Smooth muscle cell of the brain vasculature (primary cell): ENCODE results near the gene PLXDC2.
"Not testable (repeated sequence)": the region's sequence is repeated elsewhere in the genome, so short reads cannot be mapped to it uniquely, and the experiment has no call there.

Source experiments
- DNase-seq: peaks from one replicate; pipeline ENCODE4 v3.0.0-alpha.2; 2012; ENCODE audit warnings: low read depth, low spot score

The PLXDC2 gene

GRCh38 chr10:19974554-19974953 lies 158.3 kb downstream of the PLXDC2 start:
- no peak for DNase-seq

- DNase-seq: no peak
Measured at GRCh38 chr10:19977097-19977521, 160.9 kb downstream of the PLXDC2 start.

DNA sequence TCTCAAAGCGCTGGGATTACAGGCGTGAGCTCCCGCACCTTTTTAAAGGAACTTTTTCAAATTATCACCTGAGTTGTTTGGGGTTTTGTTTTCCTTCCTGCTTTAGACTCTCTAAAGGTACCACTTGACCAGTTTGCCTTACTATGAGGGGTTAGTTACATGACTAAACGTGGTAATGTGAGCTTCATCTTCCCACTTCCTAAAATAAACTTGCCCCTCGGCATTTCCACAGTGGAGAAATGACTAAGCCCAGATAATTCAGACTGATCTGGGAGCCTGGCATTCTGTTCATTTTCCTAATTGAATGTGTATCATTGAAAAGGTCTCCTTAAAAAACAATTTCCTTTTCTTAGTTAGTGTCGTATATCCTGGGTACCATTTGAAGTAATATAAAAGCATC lies 163.4 kb downstream of the PLXDC2 start:
- DNase-seq: no peak

- DNase-seq: no peak
Measured at GRCh38 chr10:19983880-19984565, 167.8 kb downstream of the PLXDC2 start.

GRCh38 chr10:19985745-19986144 lies 169.5 kb downstream of the PLXDC2 start:
- DNase-seq: no peak

DNA sequence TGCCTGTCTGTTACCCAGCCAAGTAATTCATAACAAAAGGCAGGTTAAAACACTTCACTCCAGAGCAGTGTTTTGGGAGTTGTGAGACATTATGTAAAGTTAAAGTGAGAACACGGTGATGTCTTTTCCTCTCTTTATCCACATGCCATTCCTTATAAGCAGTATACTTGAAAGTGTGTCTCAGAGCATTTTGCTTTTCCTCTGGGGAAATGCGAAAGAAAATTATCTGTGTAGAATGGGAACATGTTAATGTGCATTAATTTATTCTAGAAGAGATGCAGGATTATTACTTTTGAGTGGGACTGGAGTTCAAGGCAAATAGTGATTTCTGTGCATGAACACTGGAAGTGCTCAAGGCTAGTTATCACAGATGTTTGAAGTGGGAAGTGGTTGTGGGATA lies 170.4 kb downstream of the PLXDC2 start:
- no peak for DNase-seq

DNA sequence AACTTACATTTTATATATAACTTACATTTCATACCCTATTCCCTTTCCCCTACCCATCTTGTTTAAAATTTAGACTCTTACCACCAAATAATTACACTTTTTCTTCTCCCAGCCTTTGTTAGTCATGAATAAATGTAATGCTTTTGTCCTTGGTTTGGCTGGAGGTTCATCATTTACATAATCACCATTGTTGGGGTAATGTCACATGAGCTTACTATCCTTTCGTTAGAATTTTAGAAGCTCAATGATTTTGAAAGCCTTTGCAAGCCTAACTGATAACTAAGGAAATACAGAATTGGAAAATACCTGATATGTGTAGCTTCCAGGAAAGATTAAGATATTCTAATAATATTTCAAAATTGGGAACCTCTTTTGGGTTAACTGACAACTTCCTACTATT lies 171.7 kb downstream of the PLXDC2 start:
- DNase-seq: no peak

DNA sequence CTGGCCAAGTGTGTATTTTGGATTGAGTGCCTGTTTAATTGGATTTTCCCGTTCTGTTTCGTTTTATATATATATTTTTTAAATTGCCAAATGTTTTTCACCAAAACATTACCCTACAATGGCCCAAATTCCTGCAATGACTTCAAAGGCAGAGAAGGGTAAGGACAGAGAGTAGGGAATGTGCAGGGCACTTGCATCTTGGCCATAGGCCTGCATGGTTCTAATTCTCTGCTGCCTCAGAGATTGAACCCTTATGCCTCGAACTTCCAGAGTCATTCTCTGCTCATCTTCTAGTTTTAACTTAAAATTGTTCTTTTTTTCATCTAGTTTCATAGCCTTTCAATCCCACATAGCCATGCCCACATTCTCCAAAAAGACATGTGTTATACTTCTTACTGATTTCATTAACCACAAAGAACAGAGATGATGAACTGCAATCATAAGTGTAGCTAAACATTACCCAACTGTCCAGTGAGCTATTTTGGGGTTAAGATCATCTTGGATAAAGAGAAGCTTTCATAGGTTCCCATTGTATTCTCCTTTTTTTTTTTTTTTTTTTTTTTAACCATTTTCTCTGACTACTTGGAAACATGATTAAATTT lies 177.6 kb downstream of the PLXDC2 start:
- DNase-seq: no peak

GRCh38 chr10:19998482-19998881 lies 182.2 kb downstream of the PLXDC2 start:
- DNase-seq: no peak

- DNase-seq: no peak
Measured at GRCh38 chr10:19999431-19999830, 183.2 kb downstream of the PLXDC2 start.

DNA sequence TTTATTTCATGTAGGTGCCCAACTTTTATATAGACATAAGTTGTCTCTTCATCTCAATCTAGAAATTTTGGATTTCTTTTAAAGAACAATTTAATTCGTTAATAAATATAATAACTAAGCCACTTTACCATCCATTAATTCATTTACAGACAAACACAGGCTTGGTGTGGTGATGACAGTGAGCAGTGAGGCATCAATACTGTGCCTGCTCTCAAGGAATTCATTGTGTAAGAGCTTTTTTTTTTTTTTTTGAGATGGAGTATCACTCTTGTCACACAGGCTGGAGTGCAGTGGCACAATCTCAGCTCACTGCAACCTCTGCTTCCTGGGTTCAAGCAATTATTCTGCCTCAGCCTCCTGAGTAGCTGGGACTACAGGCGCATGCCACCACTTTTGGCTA lies 185.8 kb downstream of the PLXDC2 start:
- DNase-seq: not testable (repeated sequence)

DNA sequence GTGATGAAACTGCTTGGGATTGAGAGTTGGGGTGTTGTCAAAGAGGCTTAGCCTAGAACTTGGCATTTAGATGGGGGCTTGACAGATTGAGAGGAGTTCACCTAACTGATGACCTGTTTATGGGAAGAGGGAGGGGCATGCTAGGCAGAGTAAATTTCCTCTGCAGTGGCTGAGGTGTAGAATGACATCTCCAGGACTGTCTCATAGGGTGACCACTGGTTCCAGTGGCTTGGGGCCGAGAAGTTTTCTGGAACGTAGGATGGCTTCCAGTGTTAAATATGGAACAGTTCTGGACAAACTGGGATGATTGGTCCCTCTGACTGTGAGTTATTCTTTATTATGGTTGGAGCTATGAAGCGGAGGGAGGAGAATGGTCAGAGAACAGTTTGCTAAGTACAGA lies 186.4 kb downstream of the PLXDC2 start:
- no peak for DNase-seq

- no peak for DNase-seq
Measured at GRCh38 chr10:20004087-20004523, 187.9 kb downstream of the PLXDC2 start.

- DNase-seq: no peak
Measured at GRCh38 chr10:20005638-20006037, 189.4 kb downstream of the PLXDC2 start.

DNA sequence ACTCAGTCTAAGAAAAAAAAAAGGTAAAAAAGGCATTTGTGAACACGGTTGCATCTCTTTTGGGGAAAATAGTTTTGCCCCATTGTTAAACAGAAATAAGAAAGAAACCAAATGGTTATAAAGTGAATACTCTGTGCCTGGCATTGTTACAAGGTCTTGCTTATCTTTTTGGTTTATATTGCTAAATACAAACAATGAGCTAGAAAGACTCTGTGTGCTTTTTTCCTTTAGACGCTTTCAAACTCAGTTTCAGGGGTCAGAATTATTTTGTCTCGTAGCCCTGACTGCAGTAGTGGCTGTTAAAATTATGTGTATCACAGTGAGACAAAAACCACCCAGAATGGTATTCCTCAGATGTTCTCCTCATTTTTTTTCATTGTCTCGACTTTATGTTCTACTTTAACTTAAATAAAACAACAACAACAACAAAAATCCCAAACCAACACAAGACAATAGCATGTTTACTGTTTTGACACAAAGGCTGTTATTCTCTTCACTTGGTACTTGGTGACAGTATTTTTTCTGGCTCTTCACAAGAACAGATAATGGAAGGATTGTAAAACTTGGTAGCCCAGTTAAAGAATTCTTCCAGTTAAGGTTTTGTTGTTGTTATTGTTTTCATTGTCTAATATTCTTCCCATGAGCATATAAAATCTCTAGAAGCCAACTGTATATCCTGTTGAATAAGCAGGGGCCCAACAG lies 190.1 kb downstream of the PLXDC2 start:
- no peak for DNase-seq

GRCh38 chr10:20007426-20007825 lies 191.2 kb downstream of the PLXDC2 start:
- no peak for DNase-seq

DNA sequence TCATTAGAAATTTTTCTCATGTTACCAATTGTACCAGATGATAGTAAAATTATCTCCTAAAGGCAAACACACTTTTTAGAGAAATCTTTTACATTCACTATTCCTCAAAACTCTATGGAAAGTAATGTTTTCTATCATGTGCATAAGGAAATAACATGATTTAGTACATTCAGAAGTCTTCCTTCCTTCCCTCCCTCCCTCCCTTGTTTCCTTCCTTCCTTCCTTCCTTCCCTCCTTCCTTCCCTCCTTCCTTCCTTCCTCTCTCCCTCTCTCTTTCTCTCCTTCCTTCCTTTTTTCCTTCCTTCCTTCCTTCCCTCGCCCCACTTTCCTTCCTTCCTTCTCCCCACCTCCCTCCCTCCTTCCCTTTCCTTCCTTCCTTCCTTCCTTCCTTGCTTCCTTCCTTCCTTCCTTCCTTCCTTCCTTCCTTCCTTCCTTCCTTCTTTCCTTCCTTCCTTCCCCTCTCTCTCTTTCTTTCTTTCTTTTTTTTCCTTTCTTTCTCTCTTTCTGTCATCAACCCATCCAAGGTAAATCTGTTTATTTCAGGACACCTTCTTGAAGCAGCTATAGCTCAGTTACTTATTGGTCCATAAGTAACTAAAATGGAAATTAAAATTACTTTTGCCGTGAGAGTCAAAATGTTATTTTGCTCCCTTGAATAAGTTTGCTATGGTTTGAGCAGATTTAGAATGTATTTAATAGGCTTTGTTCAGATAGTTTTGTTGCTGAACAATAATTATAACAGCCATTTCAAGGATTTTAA lies 197.9 kb downstream of the PLXDC2 start:
- DNase-seq: no peak

GRCh38 chr10:20017961-20018360 lies 201.7 kb downstream of the PLXDC2 start:
- DNase-seq: no peak

DNA sequence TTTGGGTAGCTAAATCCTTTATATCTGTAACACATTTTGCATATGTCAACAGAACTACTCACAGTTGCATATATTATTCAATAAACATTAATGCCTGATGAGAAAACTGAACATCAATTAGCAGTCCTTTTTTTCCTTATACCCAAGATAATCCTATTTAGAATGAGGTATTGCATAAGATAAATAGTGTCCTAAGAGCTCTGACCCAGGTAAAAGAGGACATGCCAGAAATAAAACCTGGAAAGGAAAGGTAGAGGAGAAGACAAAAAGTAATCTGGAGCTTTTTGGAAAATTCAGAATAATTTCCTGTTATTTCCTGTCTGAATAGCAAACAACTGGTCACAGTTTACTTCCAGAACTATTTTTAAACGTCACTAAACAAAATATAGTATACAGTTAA lies 204.4 kb downstream of the PLXDC2 start:
- DNase-seq: no peak

DNA sequence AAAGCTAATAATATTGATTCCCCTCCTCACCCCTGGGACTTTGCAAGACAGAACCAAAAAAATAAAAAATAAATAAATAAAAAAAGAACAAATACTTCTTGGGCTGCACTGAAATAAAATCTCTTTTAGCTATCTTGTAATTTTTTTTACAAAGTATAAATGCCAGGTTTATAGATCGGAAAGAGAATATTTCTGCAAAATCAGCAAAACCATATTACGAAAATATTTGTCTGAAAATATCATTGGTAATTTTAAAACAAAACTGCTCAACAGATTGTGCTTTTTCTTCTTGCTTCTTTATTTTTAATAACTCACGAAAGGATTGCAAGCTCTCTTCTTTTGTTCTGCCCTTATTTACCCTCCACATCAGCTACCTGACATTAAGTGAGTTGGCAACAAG lies 213.3 kb downstream of the PLXDC2 start:
- DNase-seq: no peak

DNA sequence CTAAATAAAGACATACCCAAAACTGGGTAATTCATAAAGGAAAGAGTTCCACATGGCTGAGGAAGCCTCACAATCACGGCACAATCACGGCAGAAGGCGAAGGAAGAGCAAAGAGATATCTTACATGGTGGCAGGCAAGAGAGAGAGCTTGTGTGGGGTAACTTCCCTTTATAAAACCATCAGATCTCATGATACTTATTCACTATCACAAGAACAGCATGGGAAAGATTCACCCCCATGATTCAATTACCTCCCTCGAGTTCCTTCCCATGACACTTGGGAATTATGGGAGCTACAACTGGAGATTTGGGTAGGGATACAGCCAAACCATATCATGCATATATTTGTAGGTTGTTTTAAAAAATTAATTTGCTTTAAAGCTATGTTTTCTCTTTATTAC lies 217.2 kb downstream of the PLXDC2 start:
- no peak for DNase-seq

DNA sequence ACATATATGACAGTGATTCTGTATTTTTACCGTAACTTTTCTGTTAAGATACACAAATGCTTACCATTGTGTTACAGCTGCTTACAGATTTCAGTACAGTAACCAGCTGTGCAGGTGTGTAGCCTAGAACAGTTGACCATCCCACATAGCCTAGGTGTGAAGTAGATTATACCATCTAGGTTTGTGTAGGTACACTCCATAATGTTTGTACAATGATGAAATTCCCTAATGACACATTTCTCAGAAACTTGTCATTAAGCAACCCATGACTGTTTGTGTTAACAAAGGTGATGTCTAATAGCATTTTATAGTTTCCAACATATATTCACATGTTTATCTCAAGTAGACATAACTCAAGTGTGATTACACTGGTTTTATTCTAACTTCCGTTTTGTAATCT lies 218.5 kb downstream of the PLXDC2 start:
- no peak for DNase-seq
